ENCODE results near the gene ADM2.
A peak's percentile ranks its signal among the peaks of the same experiment; 100 is the strongest.

Gene ADM2

DNA sequence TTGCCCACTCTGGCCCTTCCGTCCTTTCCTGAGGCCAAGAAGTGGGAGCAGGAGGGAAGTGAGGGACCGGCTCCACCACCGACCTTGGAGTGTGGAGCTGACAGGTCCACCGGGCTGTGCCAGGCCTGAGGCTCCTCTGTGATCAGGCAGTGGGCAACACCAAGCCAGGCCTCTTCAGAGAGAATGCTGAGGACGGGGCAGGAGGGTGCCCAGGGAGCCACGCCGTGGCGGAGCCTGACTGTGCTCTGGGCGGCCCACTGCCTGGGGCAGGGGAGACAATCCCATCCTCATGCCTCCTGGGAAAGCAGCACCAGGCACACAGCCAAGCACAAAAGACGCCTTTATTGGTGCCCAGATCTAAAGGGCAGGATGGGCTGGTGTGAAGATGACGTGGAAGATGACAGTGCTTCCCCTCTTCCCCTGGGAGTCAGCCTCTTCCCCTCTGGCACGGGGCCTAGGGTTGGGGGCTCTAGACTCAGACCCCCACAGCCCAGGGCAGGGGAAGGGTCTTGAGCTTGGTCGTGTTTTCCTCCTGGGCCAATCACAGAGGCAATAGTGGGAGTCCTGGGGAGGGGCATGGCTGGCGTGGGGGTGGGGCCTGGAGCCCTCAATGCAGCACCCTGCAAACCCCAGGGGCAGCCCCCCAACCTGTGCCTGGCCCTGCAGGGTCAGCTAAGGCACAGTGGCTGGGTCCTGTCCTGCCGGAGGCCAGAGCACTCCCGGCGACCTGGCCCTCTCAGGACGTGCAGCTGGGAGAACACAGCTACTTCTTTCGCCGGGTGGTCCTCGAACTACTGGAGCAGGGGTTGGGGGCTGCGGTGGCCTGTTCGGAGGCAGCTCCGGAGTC lies 21.5 kb downstream of the ADM2 start:
- no peak overlapping the region for H3K4me3 ChIP-seq (ENCODE audit: low read depth, low read length)
- in situ Hi-C loops (cut with HindIII; ENCODE audit: low sequenced_read_pairs): no loop called here

GRCh38 chr22:50503475-50504145 lies 22.3 kb downstream of the ADM2 start:
- no peak overlapping the region for H3K4me3 ChIP-seq (ENCODE audit: low read depth, low read length)
- DNase-seq (ENCODE audit: low read depth): no peak
- in situ Hi-C loops (cut with HindIII; ENCODE audit: low sequenced_read_pairs): no loop called here
- TF ChIP-seq, protein P1, sequence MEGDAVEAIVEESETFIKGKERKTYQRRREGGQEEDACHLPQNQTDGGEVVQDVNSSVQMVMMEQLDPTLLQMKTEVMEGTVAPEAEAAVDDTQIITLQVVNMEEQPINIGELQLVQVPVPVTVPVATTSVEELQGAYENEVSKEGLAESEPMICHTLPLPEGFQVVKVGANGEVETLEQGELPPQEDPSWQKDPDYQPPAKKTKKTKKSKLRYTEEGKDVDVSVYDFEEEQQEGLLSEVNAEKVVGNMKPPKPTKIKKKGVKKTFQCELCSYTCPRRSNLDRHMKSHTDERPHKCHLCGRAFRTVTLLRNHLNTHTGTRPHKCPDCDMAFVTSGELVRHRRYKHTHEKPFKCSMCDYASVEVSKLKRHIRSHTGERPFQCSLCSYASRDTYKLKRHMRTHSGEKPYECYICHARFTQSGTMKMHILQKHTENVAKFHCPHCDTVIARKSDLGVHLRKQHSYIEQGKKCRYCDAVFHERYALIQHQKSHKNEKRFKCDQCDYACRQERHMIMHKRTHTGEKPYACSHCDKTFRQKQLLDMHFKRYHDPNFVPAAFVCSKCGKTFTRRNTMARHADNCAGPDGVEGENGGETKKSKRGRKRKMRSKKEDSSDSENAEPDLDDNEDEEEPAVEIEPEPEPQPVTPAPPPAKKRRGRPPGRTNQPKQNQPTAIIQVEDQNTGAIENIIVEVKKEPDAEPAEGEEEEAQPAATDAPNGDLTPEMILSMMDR (IDR thresholded peaks at IDR 0.05; ENCODE audit: low read depth, low read length, missing control alignments): peak; percentile 13

More for the DNA sequence above, 21.5 kb downstream of the ADM2 start:
- TF ChIP-seq, protein P1 (IDR thresholded peaks at IDR 0.05; ENCODE audit: low read depth, low read length, missing control alignments): no peak
- DNase-seq (ENCODE audit: low read depth): no peak

- no peak overlapping the region for H3K4me3 ChIP-seq (ENCODE audit: low read depth, low read length)
- in situ Hi-C loops (cut with HindIII; ENCODE audit: low sequenced_read_pairs): no loop called here
- TF ChIP-seq, protein P1 (IDR thresholded peaks at IDR 0.05; ENCODE audit: low read depth, low read length, missing control alignments): no peak
Observed at GRCh38 chr22:50504369-50505211, 23.2 kb downstream of the ADM2 start.

GRCh38 chr22:50505276-50505775 lies 24.0 kb downstream of the ADM2 start:
- H3K4me3 ChIP-seq (ENCODE audit: low read depth, low read length): no peak overlapping the region
- TF ChIP-seq, protein P1 (IDR thresholded peaks at IDR 0.05; ENCODE audit: low read depth, low read length, missing control alignments): no peak
- in situ Hi-C loops (cut with HindIII; ENCODE audit: low sequenced_read_pairs): no loop called here
- no peak for DNase-seq (ENCODE audit: low read depth)

More at GRCh38 chr22:50504369-50505211, 23.2 kb downstream of the ADM2 start:
- no peak for DNase-seq (ENCODE audit: low read depth)

- no peak for DNase-seq (ENCODE audit: low read depth)
- TF ChIP-seq, protein P1 (IDR thresholded peaks at IDR 0.05; ENCODE audit: low read depth, low read length, missing control alignments): no peak
- in situ Hi-C loops (cut with HindIII; ENCODE audit: low sequenced_read_pairs): no loop called here
- peak overlapping the region; percentile 97 for H3K4me3 ChIP-seq (ENCODE audit: low read depth, low read length)
Observed at GRCh38 chr22:50505776-50506610, 24.6 kb downstream of the ADM2 start.

Measured in astrocyte of the cerebellum (primary cell).